GM21529 (cell line): ENCODE measurements around the gene RGS3.
"Not testable (repeated sequence)": the region's sequence is repeated elsewhere in the genome, so short reads cannot be mapped to it uniquely, and the experiment has no call there.

Experiments used
- ATAC-seq: cut with Tn5 transposase; IDR thresholded peaks from one replicate; pipeline ENCODE4 v1.9.1; 2021; ENCODE audit not compliant: unreplicated experiment

RGS3 gene

GRCh38 chr9:113543982-113544303, 80.4 kb downstream of the RGS3 start:
- no peak for ATAC-seq

GRCh38 chr9:113545068-113545467, 81.5 kb downstream of the RGS3 start:
- no peak for ATAC-seq

GRCh38 chr9:113546566-113546965, 83.0 kb downstream of the RGS3 start:
- no peak for ATAC-seq

- ATAC-seq: no peak
These were observed 84.0 kb downstream of the RGS3 start for GRCh38 chr9:113547501-113547900.

- ATAC-seq: no peak
These were observed 84.9 kb downstream of the RGS3 start for GRCh38 chr9:113548221-113549041.

GRCh38 chr9:113549892-113550291, 86.4 kb downstream of the RGS3 start:
- ATAC-seq: not testable (repeated sequence)

GRCh38 chr9:113556877-113557593, 93.5 kb downstream of the RGS3 start:
- no peak for ATAC-seq

- ATAC-seq: no peak
These were observed 95.3 kb downstream of the RGS3 start for GRCh38 chr9:113558632-113559502.

GRCh38 chr9:113559834-113560800, 96.6 kb downstream of the RGS3 start:
- ATAC-seq: no peak

GRCh38 chr9:113562653-113563381, 99.3 kb downstream of the RGS3 start:
- ATAC-seq: no peak

- no peak for ATAC-seq
These were observed 100.4 kb downstream of the RGS3 start for GRCh38 chr9:113563826-113564497.

- no peak for ATAC-seq
These were observed 101.1 kb downstream of the RGS3 start for GRCh38 chr9:113564498-113565237.

- ATAC-seq: no peak
These were observed 102.6 kb downstream of the RGS3 start for GRCh38 chr9:113566016-113566711.

GRCh38 chr9:113566712-113567071, 103.2 kb downstream of the RGS3 start:
- no peak for ATAC-seq

GRCh38 chr9:113567361-113568080, 104.0 kb downstream of the RGS3 start:
- ATAC-seq: no peak

- ATAC-seq: no peak
These were observed 104.5 kb downstream of the RGS3 start for GRCh38 chr9:113568081-113568435.

GRCh38 chr9:113568571-113569321, 105.2 kb downstream of the RGS3 start:
- ATAC-seq: no peak
